HL-60/S4 treated with phorbol 12-myristate 13-acetate at 8.2 ng/mL for 4 days and 3 days (cell line): ENCODE data around the gene PTPRS.
"Not testable (repeated sequence)": the region's sequence is repeated elsewhere in the genome, so short reads cannot be mapped to it uniquely, and the experiment has no call there.

Experiments used
- in situ Hi-C: fragments of 300-500 bp; cut with MboI; formaldehyde crosslinking; loops from 2 replicates; pipeline ENCODE4 v1.15.0; 2022; ENCODE audit warnings: low sequenced_read_pairs

The PTPRS gene

DNA sequence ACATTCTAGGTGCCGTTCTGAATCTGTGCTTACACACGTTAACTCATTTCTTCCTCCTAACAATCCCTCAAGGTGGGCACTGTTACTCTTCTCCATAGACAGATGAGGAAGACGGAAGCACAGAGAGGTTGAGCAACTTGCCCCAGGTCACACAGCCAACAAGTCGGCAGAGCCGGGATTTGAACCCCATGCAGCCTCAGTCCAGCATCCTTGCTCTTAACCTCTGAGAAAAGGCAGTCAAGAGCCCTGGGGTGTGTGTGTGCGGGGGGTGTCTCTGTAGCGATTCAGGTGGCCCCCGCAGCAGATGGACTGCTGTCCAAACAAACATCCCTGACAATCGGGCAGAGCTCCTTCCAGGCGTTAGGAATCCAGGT lies 6.3 kb downstream of the PTPRS start:
- in situ Hi-C loops, result no loop called here

GRCh38 chr19:5333581-5334365 lies 6.8 kb downstream of the PTPRS start:
- in situ Hi-C loops, result no loop called here

DNA sequence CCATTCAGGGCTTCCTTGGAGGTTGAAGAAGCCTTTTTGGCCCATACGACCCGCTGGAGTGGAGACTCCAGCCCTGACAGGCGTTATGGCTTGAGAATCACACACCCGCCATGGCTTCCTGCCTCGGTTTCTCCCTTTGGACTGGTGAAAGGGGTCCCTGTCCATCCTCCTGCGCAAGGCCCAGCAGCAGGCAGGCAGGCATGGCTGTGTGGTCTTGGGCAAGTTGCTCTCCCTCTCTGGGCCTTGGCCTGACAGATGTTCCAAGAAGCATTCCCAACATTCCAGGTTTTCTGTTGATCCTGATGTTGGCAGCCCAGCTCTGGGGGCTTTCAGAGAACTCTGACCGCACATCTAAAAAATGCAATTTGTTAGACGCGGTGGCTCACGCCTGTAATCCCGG lies 8.1 kb downstream of the PTPRS start:
- in situ Hi-C loops, result no loop called here

DNA sequence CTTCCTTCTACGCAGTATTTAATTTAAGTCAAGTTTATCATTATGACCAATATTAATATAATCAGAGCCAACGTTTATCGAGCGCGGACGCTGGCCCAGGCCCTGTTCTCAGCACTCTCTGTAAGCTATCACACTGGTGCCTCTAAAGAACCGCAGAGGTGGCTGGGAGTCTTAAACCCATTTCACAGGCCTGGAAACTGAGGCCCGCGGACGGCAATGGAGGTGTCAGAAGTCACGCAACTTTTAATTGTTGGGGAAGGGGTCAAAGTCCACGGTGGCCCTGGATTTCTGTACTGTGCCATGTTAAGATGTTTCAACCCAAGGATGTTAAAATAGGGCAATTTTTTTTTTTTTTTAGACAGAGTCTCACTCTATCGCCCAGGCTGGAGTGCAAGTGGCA lies 8.8 kb downstream of the PTPRS start:
- in situ Hi-C loops, result no loop called here

- in situ Hi-C loops, result no loop called here
Observed at GRCh38 chr19:5330307-5330720, 10.3 kb downstream of the PTPRS start.

GRCh38 chr19:5329141-5329540 lies 11.5 kb downstream of the PTPRS start:
- in situ Hi-C loops, result no loop called here

GRCh38 chr19:5328407-5328806 lies 12.2 kb downstream of the PTPRS start:
- in situ Hi-C loops, result not testable (repeated sequence)

DNA sequence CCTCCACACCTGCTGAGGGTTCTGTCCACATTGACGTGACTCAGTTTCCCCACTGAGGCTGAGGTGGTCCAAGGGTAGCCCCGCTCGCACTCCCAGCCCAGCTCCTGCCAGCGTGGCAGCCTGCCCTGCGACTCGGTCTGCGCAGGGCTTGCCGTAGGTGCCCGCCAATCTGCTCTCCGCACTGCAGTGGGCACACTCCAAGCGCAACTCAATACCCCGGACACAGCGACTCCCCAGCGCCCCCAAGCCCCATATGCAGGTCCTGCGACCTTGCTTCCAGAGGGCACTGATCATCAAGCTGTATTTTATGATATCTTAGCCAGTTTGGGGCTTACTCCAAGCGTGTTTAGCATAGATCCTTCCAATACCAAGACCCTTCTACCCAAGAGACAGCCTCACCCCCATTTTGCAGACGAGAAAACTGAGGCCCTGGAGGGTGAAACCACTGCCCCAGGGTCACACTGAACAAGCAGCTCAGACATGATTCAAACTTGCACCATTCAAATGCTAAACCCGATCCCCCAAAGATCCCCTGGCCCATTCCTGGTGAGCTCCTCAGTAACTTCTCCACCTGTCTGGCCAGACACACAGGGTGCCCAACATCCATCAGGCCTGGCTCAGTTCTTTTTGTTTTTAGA lies 13.5 kb downstream of the PTPRS start:
- in situ Hi-C loops, result no loop called here

DNA sequence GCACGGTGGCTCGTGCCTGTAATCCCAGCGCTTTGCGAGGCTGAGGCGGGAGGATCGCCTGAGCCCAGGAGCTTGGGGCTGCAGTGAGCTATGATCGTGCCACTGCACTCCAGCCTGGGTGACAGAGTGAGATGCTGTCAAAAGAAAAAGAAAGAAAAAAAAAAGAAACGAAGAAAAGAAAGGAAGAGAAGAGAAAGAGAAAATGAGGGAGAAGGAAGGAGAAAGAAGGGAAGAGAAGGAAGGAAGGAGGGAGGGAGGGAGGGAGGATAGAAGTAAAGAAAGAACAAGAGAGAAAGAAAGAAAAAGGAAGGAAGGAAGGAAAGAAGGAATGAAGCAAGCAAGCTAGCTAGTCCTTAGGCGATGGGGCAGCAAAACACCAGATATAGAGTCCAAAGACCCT lies 14.1 kb downstream of the PTPRS start:
- in situ Hi-C loops, result no loop called here

- in situ Hi-C loops, result no loop called here
Observed at GRCh38 chr19:5324947-5325346, 15.7 kb downstream of the PTPRS start.

DNA sequence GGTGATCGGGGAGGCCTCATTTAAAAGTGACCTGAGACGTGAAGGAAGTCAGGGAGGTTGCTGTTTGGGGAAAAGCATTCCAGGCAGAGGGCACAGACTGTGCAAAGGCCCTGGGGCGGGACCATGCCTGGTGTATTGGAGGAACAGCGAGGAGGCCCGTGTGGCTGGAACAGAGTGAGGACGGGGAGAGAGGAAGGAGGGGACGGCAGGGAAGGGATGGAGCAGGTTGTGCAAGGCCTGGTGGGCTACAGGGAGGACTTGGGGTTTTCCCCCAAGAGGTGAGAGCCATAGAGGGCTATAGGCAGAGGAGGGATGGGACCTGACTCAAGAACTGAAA lies 17.2 kb downstream of the PTPRS start:
- in situ Hi-C loops, result no loop called here

- in situ Hi-C loops, result no loop called here
Observed at GRCh38 chr19:5321851-5322681, 18.5 kb downstream of the PTPRS start.

GRCh38 chr19:5321066-5321642 lies 19.5 kb downstream of the PTPRS start:
- in situ Hi-C loops, result no loop called here

DNA sequence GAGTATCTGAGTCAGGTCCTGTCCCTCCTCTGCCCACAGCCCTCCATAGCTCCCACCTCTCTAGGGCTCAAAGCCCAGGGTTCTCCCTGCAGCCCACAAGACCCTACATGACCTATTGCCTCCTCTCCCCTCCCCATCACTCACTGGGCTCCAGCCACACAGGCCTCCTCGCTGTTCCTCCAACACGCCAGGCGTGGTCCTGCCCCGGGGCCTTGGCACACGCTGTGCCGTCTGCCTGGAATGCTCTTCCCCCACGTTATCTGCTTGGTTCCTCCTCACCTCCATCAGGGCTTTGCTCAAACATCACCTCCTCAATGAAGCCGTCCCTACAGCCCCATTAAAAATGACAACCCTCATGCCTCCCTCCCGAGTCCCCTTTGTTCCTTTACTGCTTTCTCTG lies 21.1 kb downstream of the PTPRS start:
- in situ Hi-C loops, result no loop called here

GRCh38 chr19:5318306-5318705 lies 22.3 kb downstream of the PTPRS start:
- in situ Hi-C loops, result no loop called here

- in situ Hi-C loops, result no loop called here
Observed at GRCh38 chr19:5317321-5317720, 23.3 kb downstream of the PTPRS start.

DNA sequence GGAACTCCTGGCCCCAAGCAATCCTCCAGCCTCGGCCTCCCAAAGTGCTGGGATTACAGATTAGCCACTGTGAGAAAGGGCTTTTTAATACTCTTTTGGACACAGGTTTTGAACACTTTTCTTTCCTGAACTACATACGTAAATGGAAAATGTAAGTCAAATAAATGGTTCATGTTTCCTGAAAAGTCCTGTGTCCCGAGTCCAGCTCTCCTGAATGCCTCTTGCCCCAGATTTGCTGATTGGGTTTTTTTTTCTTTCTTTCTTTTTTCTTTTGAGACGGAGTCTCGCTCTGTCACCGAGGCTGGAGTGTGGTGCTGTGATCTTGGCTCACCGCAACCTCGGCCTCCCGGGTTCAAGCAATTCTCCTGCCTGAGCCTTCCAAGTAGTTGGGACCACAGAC lies 24.5 kb downstream of the PTPRS start:
- in situ Hi-C loops, result no loop called here

- in situ Hi-C loops, result no loop called here
Observed at GRCh38 chr19:5314907-5315298, 25.7 kb downstream of the PTPRS start.

GRCh38 chr19:5314012-5314906 lies 26.4 kb downstream of the PTPRS start:
- in situ Hi-C loops, result no loop called here

GRCh38 chr19:5313307-5313706 lies 27.3 kb downstream of the PTPRS start:
- in situ Hi-C loops, result no loop called here

- in situ Hi-C loops, result no loop called here
Observed at GRCh38 chr19:5312058-5312457, 28.6 kb downstream of the PTPRS start.
